ENCODE results near the gene HDAC4. TPM values are rescaled to one million over a fixed set of nuclear protein-coding genes. Genes with fewer than 3 reads are reported as not detected.

The HDAC4 gene
- total and polyA plus RNA-seq, 2 of the 8 experiments (the other 6 are each of a cell fraction or from before 2014, with no cell fraction given): 15.4 to 31.5 TPM

- H3K4me2 ChIP-seq (ENCODE audit: insufficient read depth in 1 of 2, low read depth in 2 of 2, low read length in 2 of 2): no peak overlapping the region
- no peak overlapping the region for H3K27ac ChIP-seq (ENCODE audit: low read depth, low read length)
- WGBS, 2 experiments (ENCODE audit: extremely low coverage in 1 of 2, insufficient coverage in 1 of 2, insufficient read length in 1 of 2, insufficient replicate concordance in 2 of 2, low coverage in 1 of 2, low lambda C conversion rate in 2 of 2, missing lambda C conversion rate in 1 of 2): 91% methylated on average over 28 of the region's 29 CpGs; no CpG with 5 or more reads in 1 of the 2 experiments
- H3K14ac ChIP-seq (ENCODE audit: insufficient read length): no peak overlapping the region
- H3K23ac ChIP-seq (ENCODE audit: insufficient read length): no peak overlapping the region
- no peaks in the 10 kb centered on the region for H3K27me3 ChIP-seq (replicated peaks in 1 of 4; ENCODE audit: control insufficient read depth in 3 of 4, extremely low read depth in 1 of 4, insufficient read depth in 3 of 4, low read length in 3 of 4)
- H2BK20ac ChIP-seq (ENCODE audit: low read length): no peak overlapping the region
- no peak overlapping the region for H4K5ac ChIP-seq (ENCODE audit: insufficient read length, low read depth, low read length)
- no peak overlapping the region for H3K56ac ChIP-seq (replicated peaks; ENCODE audit: insufficient read length, low read depth, low read length)
- no peaks in the 10 kb centered on the region for H3K23me2 ChIP-seq (ENCODE audit: low read depth, low read length)
- H3K4me3 ChIP-seq (ENCODE audit: extremely low read depth in 1 of 4, insufficient read depth in 2 of 4, low read depth in 3 of 4, low read length in 4 of 4): no peak overlapping the region
- DNase-seq (ENCODE audit: low read depth in 1 of 2, low spot score in 2 of 2) (no peak), FAIRE-seq (no peak)
- H4K91ac ChIP-seq (replicated peaks; ENCODE audit: insufficient read length, low read length): no peak overlapping the region
- no peak overlapping the region for H2BK15ac ChIP-seq (ENCODE audit: low read length)
- no peak overlapping the region for H2BK12ac ChIP-seq (ENCODE audit: low read depth, low read length)
- H3K18ac ChIP-seq (ENCODE audit: extremely low read depth, low read length): no peak overlapping the region
- no peak overlapping the region for H3K4ac ChIP-seq (replicated peaks; ENCODE audit: insufficient read length, low read depth, low read length)
- no peaks in the 10 kb centered on the region; a peak in 1 of 8 replicates for H3K36me3 ChIP-seq (ENCODE audit: control insufficient read depth in 2 of 4, insufficient read depth in 4 of 4, low read length in 3 of 4)
- H2BK120ac ChIP-seq (replicated peaks; ENCODE audit: low read depth, low read length): no peak overlapping the region
- ChIA-PET POLR2A (ENCODE audit: partially characterized antibody) (no interaction called here), CTCF (ENCODE audit: partially characterized antibody) (interaction anchor here (1.2 kb wide), 1 partner anchor 95 kb away, joined by 5 read pairs; no protein-coding TSS in a partner anchor)
- H2AFZ ChIP-seq (ENCODE audit: low read length): no peak overlapping the region
- H4K8ac ChIP-seq (ENCODE audit: extremely low read depth, insufficient read depth, low read length): peak overlapping the region; percentile 2; the same call in 1 of the 2 replicates
- peaks cover 2 to 52% of the 10 kb centered on the region in 2 experiments; a peak in 3 of 4 replicates for H3K79me2 ChIP-seq (ENCODE audit: control insufficient read depth in 1 of 2, insufficient read depth in 2 of 2, low read length in 2 of 2)
- peaks cover 0 to 2% (median 0%) of the 10 kb centered on the region in 4 experiments; a peak in 1 of 7 replicates for H3K4me1 ChIP-seq (replicated peaks in 1 of 4; ENCODE audit: control insufficient read depth in 3 of 4, insufficient read depth in 4 of 4, low read length in 3 of 4)
- no peaks in the 10 kb centered on the region for H3K9me3 ChIP-seq (ENCODE audit: insufficient read depth in 2 of 2, low read depth in 1 of 2, low read length in 1 of 2)
- H2AK5ac ChIP-seq (ENCODE audit: low read depth, low read length): no peak overlapping the region
- H3K79me1 ChIP-seq (ENCODE audit: low read depth, low read length): peaks cover 6% of the 10 kb centered on the region; the same call in 1 of the 2 replicates
- no peak overlapping the region for H2BK5ac ChIP-seq (ENCODE audit: low read depth, low read length)
- no peak overlapping the region for H3K9ac ChIP-seq (replicated peaks in 1 of 4; ENCODE audit: extremely low read depth in 1 of 4, low read depth in 3 of 4, low read length in 3 of 4)
- H4K20me1 ChIP-seq (replicated peaks in 1 of 2; ENCODE audit: control insufficient read depth in 1 of 2, insufficient read depth in 2 of 2, low read length in 2 of 2): peaks cover 3 to 6% of the 10 kb centered on the region in 2 experiments
- TF ChIP-seq RXRA (IDR thresholded peaks at IDR 0.05; ENCODE audit: insufficient read depth, low read depth, low read length) (no peak), E2F6 (IDR thresholded peaks at IDR 0.05) (no peak), POU5F1 (IDR thresholded peaks at IDR 0.05; ENCODE audit: low read depth, low read length) (no peak), CHD2 (IDR thresholded peaks at IDR 0.05; ENCODE audit: low read length) (no peak), ASH2L (IDR thresholded peaks at IDR 0.05; ENCODE audit: low read length) (no peak), PHF8 (conservative IDR thresholded peaks at IDR 0.05; ENCODE audit: low read depth, low read length) (no peak), NRF1 (IDR thresholded peaks at IDR 0.05; ENCODE audit: low read depth, low read length) (no peak), NANOG (IDR thresholded peaks at IDR 0.05; ENCODE audit: insufficient read depth, low read depth, low read length, poor library complexity, severe bottlenecking) (no peak), SIX5 (IDR thresholded peaks at IDR 0.05; ENCODE audit: low read depth, low read length) (no peak), BRCA1 (IDR thresholded peaks at IDR 0.05; ENCODE audit: low read depth, low read length) (no peak), JUND (IDR thresholded peaks at IDR 0.05; ENCODE audit: low read length) (no peak), SIRT6 (IDR thresholded peaks at IDR 0.05; ENCODE audit: low read length) (no peak), SP4 (IDR thresholded peaks at IDR 0.05; ENCODE audit: low read length) (no peak)
Observed at GRCh38 chr2:239239607-239240413, 161.0 kb downstream of the HDAC4 start.

All from H1 (cell line).